ENCODE measurements around the gene SKI.

- TF ChIP-seq PKNOX1 (IDR thresholded peaks at IDR 0.05) (no peak), FOXM1 (IDR thresholded peaks at IDR 0.05; ENCODE audit: borderline replicate concordance) (no peak), CTBP1 (IDR thresholded peaks at IDR 0.05; ENCODE audit: borderline replicate concordance) (no peak)
Observed at GRCh38 chr1:2267051-2267830, 39.1 kb downstream of the SKI start.
